ENCODE data around the gene ZFP36L2. TPM values are rescaled to one million over a fixed set of nuclear protein-coding genes. Genes with fewer than 3 reads are reported as not detected.
A peak's percentile ranks its signal among the peaks of the same experiment; 100 is the strongest.

The ZFP36L2 gene
- total RNA-seq, 1 donor from 2014 or later = 172 TPM

- intact Hi-C loops (cut with DNase I) = no loop called here
- peak; percentile 88 for ATAC-seq
- DNase-seq (ENCODE audit: low spot score) = no peak
Measured at GRCh38 chr2:43251171-43251731, 24.8 kb upstream of the ZFP36L2 start.

GRCh38 chr2:43250015-43250414 lies 23.6 kb upstream of the ZFP36L2 start:
- DNase-seq (ENCODE audit: low spot score) = no peak
- intact Hi-C loops (cut with DNase I) = no loop called here
- no peak for ATAC-seq

GRCh38 chr2:43248621-43249020 lies 22.2 kb upstream of the ZFP36L2 start:
- ATAC-seq (no peak), DNase-seq (ENCODE audit: low spot score) (no peak)
- intact Hi-C loops (cut with DNase I) = no loop called here

- ATAC-seq (no peak), DNase-seq (ENCODE audit: low spot score) (peak; percentile 32)
- intact Hi-C loops (cut with DNase I) = no loop called here
Measured at GRCh38 chr2:43246641-43247040, 20.2 kb upstream of the ZFP36L2 start.

GRCh38 chr2:43241558-43241957 lies 15.2 kb upstream of the ZFP36L2 start:
- DNase-seq (ENCODE audit: low spot score) = no peak
- intact Hi-C loops (cut with DNase I) = no loop called here
- ATAC-seq = peak; percentile 80

- peak; percentile 37 for ATAC-seq
- DNase-seq (ENCODE audit: low spot score) = no peak
- intact Hi-C loops (cut with DNase I) = no loop called here
Measured at GRCh38 chr2:43240766-43241150, 14.4 kb upstream of the ZFP36L2 start.

DNA sequence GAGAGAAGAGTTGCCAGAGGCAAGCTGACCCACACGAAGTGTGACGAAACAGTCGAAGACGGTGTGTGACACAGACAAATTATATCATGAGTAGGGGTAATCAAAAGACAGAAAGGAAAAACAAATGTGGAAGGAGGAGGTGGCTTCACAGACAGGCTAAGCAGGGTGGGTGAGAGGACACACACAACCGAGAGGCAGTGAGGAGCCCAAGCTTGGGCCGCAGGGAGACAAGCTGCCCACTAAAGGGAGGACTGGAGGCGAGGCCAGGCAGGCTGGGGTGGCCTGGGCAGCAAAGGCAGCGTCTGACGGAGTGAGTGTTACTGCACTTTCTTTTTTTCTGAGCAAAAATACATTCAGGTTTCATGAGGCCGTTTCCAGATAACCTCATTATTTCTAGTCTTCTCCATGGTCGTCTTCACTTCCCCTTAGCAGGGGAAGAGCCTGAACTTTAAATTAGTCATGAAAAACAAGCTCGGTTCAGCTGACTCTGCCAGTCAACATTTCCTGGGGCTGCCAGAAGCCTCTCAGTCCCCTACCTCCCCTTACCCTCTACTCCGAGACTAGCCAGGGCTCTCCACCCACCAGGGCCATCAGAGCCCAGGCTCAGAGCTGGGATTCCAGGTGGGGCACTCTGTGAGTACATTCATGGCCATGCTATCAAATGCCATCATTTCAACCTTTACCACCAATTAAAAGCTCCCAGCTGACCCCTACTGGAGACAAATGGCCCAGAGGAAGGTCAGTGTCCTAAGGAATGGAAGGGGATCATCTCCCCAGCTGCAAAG lies 13.8 kb upstream of the ZFP36L2 start:
- intact Hi-C loops (cut with DNase I) = loop anchor here (10.0 kb wide), 2 partner anchors 245 to 405 kb away; no protein-coding TSS in a partner anchor
- ATAC-seq (peak; percentile 11), DNase-seq (ENCODE audit: low spot score) (no peak)

- DNase-seq (ENCODE audit: low spot score) (no peak), ATAC-seq (no peak)
- intact Hi-C loops (cut with DNase I) = loop anchor here (10.0 kb wide), 2 partner anchors 246 to 404 kb away; no protein-coding TSS in a partner anchor
Measured at GRCh38 chr2:43238813-43239212, 12.4 kb upstream of the ZFP36L2 start.

DNA sequence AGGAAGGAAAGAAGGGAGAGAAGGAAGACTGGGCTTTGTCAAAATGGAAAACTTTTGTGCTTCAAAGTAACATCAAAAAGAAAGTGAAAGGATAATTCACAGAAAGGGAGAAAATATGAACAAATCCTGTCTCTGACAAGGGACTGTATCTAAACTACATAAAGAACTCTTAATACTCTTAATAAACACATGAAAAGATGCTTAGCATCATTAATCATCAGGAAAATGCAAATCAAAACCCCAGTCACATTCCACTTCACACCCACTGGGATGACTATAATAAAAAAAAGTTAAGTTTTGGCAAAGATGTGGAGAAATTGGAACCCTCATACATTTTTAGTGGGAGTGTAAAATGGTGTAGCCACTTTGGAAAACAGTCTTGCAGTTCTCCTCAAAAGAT lies 11.8 kb upstream of the ZFP36L2 start:
- DNase-seq (ENCODE audit: low spot score) = no peak
- no peak for ATAC-seq
- intact Hi-C loops (cut with DNase I) = loop anchor here (10.0 kb wide), 2 partner anchors 247 to 403 kb away; no protein-coding TSS in a partner anchor

DNA sequence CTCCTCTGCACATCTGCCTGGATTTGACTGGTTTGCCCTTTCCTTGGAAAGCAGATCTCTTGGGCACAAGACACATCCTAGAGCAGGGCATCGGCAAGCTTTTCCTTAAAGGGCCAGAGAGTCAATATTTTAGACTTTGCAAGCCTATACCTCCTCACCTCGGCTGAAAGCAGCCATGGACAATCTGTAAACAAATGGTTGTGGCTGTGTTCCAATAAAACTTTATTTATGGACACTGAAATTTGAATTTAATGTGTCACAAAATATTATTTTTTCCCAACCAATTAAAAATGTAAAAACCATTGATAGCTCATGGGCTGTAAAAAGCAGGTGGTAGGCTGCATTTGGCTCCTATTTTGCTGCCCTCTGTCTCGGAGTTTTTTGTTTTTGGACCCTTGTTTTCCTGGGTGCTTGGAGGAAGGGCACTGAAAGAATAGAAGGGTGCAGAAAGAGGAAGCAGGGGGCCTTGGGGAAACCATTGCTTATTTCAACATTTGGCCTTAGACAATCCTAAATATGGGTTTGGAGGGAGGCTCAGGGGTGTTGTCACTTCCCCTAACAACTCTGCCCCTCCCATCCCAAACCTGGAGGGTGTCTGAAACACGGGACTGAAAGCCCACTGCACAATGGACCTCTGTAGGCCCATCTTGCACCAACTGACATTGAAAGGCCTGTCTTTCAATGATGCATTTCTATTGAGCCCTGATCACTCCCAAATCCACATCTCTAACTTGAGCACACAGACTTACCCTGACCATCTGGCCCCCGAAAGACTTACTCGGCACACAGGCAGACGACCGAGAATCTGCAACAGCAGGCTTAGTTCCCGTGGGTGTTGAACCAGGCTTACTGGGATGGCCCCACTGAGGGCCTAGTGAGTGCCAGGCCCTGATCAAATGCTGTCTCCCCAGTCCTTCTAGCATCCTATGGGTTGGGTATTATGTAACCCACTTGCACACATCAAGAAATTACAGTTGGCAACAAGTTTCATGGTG lies 7.1 kb upstream of the ZFP36L2 start:
- DNase-seq (ENCODE audit: low spot score) (no peak), ATAC-seq (no peak)
- intact Hi-C loops (cut with DNase I) = loop anchor here (10.0 kb wide), 2 partner anchors 251 to 399 kb away; no protein-coding TSS in a partner anchor

GRCh38 chr2:43230951-43231827 lies 4.8 kb upstream of the ZFP36L2 start:
- no peak for DNase-seq (ENCODE audit: low spot score)
- intact Hi-C loops (cut with DNase I) = loop anchor here (10.0 kb wide), 2 partner anchors 254 to 396 kb away; no protein-coding TSS in a partner anchor
- no peak for ATAC-seq

DNA sequence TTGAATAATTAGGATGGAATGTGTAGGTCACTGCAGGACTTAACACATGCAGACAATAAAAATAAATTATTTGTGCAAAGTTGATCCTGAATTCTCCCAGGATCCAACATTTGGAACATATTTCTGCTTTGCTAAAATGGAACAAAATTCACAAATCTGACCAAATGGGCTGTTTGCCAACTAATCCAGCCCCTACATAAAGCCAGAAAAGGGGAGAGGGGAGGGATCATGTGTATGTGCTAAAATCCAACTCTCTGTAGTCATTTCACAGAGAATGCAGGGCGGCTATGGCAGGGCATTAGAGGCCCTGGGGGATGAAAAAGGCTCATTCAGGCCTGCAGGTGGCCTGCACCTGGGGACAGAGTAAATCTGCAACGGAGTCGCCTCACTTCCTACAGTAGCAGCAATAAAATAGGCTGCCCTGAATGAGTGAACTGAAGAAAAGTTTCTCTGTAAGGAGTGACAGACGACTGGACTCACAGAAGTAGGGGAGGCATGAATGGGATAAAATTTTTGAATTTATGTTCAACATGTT lies 4.0 kb upstream of the ZFP36L2 start:
- ATAC-seq (no peak), DNase-seq (ENCODE audit: low spot score) (no peak)
- intact Hi-C loops (cut with DNase I) = loop anchor here (10.0 kb wide), 2 partner anchors 254 to 396 kb away; no protein-coding TSS in a partner anchor

- intact Hi-C loops (cut with DNase I) = loop anchor here (5.0 to 10.0 kb wide), 3 partner anchors 94 to 282 kb away; no protein-coding TSS in a partner anchor
- no peak for ATAC-seq
Measured at GRCh38 chr2:43228756-43229659, 2.6 kb upstream of the ZFP36L2 start.

DNA sequence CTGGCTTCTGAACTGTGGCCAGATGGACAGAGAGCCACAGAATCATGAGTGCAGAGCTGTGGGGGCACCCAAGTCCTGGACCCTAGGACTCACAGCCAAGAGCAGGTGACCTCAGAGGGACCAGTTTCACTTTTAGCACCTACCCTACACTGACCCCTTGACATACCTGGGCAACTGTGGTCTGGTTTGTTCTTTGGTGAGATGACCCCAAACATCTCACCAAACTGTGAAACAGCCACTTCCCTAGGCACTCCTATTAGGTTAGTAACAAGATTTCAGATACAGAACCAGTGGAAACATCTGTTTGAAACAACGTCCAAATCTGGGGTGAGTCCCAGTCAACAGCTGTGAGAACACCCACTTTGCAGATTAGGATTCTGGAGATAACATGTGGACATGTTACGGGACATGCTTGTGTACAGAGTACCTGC lies 1.9 kb upstream of the ZFP36L2 start:
- no peak for DNase-seq (ENCODE audit: low spot score)

More at GRCh38 chr2:43228756-43229659, 2.6 kb upstream of the ZFP36L2 start:
- no peak for DNase-seq (ENCODE audit: low spot score)

GRCh38 chr2:43227830-43228281 lies 1.4 kb upstream of the ZFP36L2 start:
- ATAC-seq (peak; percentile 11), DNase-seq (ENCODE audit: low spot score) (no peak)
- intact Hi-C loops (cut with DNase I) = loop anchor here (5.0 to 10.0 kb wide), 3 partner anchors 93 to 281 kb away; no protein-coding TSS in a partner anchor

More for the DNA sequence above, 1.9 kb upstream of the ZFP36L2 start:
- ATAC-seq = no peak
- intact Hi-C loops (cut with DNase I) = loop anchor here (5.0 to 10.0 kb wide), 3 partner anchors 94 to 281 kb away; no protein-coding TSS in a partner anchor
